Cortex of kidney (tissue), 1 donor: ENCODE results near the gene COL1A1.

Experiments
- DNase-seq: peaks from one replicate; lab custom pipeline; 2025; lab: John Stamatoyannopoulos, UW

Gene COL1A1

DNA sequence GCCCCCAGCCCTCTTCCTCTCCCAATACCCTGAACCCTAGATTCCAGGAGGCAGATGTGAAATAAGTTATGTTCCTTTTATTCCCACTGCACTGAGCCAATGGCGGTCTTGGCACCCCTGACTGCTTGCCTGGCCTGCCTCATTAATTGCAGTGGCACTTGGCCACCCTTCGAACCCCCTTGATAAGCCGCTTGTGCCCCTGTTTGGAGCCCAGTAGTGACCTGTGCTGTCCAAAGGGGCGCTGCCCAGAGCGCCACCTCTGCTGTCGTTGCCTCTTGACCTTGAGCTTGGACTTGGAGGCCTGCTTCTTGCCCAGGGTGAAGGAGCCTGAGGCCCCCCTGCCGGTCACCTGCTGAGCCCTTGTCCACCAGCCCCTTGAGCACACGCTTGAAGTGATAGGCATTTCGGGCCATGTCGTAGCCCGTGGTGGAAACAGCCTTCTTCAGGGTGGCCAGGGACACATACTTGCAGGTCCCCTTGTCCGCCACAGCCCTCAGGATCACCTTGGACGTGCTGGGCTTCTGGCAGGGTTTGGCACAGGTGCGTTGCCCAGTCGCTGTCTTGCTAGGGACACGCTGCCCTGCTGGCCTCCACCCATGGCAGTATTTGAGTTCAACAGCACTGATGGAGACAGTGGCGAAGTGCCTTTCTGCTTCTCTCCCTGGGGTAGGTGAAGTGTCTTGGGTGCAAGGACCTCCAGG is 29.9 kb downstream of the COL1A1 start:
- DNase-seq = no peak

- no peak for DNase-seq
These were observed 30.6 kb downstream of the COL1A1 start for GRCh38 chr17:50170662-50171370.

DNA sequence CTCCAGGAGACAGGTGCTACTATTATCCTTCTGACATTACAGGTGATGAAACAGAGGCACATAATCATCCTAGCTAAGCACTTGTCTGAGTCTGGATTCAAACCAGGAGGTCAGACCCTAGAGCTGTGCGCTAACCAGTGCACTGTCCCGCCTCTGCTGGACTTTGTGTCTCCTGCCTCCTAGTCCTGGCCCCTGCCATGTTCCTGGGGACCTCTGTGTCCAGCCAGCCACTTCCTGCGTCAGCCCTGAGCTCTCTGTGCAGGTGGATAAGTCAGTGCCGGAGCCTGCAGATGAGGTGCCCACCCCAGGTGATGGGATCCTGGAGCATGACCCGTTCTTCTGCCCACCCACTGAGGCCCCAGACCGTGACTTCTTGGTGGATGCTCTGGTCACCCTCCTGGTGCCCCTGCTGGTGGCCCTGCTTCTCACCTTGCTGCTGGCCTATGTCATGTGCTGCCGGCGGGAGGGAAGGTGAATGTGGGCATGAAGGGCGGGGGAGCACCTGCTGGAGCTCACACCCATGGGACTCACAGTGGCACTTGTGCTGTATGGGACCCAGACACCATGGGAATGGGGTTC is 31.5 kb downstream of the COL1A1 start:
- DNase-seq = no peak

GRCh38 chr17:50169121-50169764 is 32.2 kb downstream of the COL1A1 start:
- no peak for DNase-seq

- DNase-seq = no peak
These were observed 33.1 kb downstream of the COL1A1 start for GRCh38 chr17:50168319-50168718.

- DNase-seq = no peak
These were observed 34.1 kb downstream of the COL1A1 start for GRCh38 chr17:50167371-50167770.

DNA sequence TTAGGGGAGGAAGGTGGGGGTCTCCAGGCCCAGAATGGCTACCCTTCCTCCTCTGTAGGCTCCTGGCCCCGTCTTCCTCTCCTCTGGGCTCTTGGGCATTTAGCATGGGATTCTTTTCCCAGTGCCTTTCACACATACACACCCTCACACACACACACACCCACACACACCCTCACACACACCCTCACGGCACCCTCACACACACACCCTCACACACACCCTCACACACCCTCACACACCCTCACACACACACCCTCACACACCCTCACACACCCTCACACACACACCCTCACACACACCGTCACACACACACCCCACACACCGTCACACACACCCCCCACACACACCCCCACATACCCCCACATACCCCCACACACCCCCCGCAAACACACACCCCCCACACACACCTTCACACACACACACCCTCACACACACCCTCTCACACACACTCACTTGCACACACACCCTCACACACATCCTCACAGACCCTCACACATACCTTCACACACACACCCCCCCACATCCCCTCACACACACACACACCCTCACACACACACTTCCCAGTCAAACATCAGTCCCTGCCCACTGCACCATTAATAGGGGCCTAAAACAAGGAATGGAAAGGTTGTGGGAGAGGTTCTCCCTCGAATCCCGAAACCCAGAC is 34.8 kb downstream of the COL1A1 start:
- no peak for DNase-seq

- DNase-seq = no peak
These were observed 35.4 kb downstream of the COL1A1 start, which contains the start of gene SGCA for GRCh38 chr17:50165867-50166517. TSS of gene SGCA (plus strand) at chr17:50166005. CDS start at chr17:50166041, 36 bp downstream.

DNA sequence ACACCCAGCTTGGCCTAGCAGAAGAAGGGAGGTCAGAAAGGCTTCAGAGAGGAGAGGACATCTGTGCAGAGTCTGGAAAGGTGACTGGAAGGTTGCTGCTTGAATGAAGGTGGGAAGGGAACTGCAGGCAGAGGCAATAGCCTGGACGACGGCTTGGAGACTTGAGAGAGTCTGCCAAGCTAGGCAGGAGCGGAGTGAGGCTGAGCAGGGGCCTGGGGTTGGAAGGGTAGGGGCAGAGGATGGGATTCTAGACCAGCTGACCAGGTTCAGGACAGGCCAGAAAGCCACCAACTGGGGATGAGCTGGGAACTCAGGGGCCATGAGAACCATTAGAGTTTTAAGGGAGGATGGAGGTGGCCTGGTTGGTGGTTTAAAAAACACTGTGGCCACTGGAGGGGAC is 36.0 kb downstream of the COL1A1 start:
- DNase-seq = no peak

DNA sequence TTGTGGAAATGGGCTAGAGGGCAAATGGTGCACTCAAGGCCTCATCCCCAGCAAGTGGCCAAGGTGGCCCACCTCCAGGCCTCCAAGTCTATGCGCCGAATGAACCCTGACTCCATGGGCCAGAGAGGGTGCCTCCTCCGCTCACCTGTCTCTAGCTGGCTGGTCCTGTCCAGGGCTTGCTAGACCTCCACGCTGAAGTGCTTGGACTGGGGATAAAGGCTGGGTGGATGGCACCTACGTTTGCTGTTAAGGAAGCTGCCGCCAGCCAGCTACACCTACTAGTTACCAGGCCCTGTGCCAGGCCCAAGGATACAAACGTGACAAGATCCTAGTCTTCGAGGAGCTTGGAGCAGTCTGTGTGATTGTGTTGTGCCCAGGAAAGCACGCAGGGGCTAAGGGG is 36.4 kb downstream of the COL1A1 start:
- no peak for DNase-seq

- DNase-seq = no peak
These were observed 36.8 kb downstream of the COL1A1 start for GRCh38 chr17:50164697-50164988.

DNA sequence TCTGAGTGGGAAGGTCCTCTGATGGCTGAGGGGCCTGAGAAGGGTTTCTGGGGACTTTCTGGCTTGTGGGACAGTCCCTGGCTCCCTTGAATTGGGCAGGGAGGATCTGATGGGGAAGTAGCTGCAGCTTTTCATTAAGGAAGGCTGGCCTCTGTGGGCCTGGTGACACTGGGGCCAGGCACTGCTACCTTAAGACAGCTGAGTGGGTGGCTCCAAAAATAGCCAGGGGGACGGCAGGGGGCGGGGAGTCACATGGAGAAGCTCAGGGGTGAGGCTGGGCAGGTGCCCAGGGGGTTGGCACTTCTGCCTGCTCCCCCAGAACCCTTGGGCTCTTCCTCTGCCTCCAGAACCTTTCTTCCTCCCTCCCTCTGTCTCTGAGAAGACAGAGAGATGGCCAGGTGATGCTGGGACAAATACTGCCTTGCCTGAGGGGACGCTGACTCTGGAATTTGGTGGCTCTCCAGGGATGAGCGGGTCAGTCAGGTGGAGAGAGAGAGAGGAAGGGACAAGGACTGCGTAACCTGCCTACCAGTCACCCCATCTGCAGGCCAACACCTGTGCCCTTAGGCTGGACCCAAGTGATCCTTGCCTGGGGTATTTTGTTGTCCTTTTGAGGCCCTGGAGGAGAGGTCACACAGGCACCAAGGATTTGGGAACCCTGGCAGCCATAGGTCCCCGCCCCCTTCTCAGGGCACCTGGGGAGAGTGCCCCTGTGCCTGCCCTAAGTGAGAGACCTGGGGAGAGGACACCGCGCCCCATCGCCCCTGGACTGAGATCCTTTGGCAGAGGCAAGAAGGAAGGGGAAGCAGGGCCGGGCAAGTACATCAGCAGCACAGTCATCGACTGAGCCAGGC is 37.4 kb downstream of the COL1A1 start:
- DNase-seq = no peak

DNA sequence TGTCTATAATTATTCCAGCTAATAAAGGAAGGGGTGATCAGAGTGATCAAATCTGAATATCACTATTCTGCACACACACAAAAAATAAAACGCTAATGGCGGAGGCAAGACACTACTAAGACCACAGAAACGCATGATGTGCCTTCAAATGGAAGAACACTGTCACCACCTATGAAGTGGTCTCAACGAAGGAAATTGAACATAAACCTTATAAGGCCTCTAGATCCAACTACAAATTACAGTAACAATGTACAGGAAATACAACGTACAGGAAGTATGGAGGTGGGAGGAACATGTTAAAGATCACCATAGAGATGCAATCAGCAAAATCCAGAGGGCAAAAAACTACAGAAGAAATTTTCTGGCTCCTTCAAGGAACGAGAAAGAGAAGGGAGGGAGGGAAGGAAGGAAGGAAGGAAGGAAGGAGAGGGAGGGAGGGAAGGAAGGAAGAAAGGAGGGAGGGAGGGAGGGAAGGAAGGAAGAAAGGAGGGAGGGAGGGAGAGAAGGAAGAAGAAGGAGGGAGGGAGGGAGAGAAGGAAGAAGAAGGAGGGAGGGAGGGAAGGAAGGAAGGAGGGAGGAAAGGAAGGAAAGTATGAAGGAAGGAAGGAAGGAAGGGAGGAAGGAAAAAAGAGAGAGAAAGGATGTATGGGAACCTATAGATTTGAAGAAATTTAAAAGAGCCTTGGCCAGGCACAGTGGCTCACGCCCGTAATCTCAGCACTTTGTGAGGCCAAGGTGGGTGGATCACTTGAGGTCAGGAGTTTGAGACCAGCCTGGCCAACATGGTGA is 38.8 kb downstream of the COL1A1 start:
- no peak for DNase-seq

GRCh38 chr17:50161911-50162288 is 39.5 kb downstream of the COL1A1 start:
- no peak for DNase-seq

- no peak for DNase-seq
These were observed 40.2 kb downstream of the COL1A1 start for GRCh38 chr17:50161023-50161910.

- no peak for DNase-seq
These were observed 43.5 kb downstream of the COL1A1 start for GRCh38 chr17:50157891-50158290.

DNA sequence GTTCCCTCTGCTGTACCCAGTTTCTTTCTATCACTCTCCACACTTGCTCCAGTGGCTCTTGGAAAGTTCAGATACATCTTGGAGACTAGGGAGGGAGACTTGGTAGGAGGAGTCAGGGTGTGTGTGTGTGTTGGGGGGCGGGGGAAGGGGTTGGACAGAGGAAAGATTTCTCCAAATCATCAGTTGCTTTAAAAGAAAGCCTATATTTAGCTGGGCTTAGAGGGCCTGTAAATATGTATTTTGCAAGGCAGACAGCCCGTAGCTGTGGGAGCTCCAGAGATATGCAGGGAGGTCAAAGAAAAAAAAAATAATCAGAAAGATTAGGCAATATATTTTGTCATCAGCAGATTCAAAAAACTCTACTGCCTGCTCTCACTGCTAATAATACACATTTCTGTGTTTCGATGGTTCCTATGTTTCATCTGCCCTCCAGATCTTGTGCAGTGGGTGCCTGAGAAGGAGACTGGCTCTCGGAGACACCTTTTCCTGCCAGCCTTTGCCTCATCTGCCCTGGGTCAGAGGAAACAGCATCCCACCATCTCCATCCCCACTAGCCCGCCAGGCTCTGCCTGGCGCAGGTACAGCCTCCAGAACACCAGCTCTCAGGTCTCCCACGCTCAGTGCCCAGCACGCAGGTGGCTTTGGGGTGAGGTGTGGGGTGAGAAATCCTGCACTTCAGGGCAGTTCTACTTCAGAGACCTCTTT is 46.2 kb downstream of the COL1A1 start:
- no peak for DNase-seq

GRCh38 chr17:50154604-50155003 is 46.8 kb downstream of the COL1A1 start:
- DNase-seq = no peak
